ENCODE measurements around the gene FDXR.

The FDXR gene

GRCh38 chr17:74893936-74894671, 21.3 kb upstream of the FDXR start:
- no peak for DNase-seq

GRCh38 chr17:74892974-74893911, 20.4 kb upstream of the FDXR start, which contains the start of gene FADS6:
TSS of gene FADS6 (minus strand) at chr17:74893633. CDS start at chr17:74893595, 38 bp downstream.
- DNase-seq, result no peak

- DNase-seq, result no peak
Measured at GRCh38 chr17:74892013-74892841, 19.4 kb upstream of the FDXR start.

- DNase-seq, result no peak
Measured at GRCh38 chr17:74890554-74890953, 17.8 kb upstream of the FDXR start.

- DNase-seq, result no peak
Measured at GRCh38 chr17:74888469-74888868, 15.7 kb upstream of the FDXR start.

- no peak for DNase-seq
Measured at GRCh38 chr17:74883241-74883745, 10.5 kb upstream of the FDXR start.

GRCh38 chr17:74882517-74883240, 9.9 kb upstream of the FDXR start:
- DNase-seq, result no peak

GRCh38 chr17:74881073-74881472, 8.3 kb upstream of the FDXR start:
- DNase-seq, result no peak

GRCh38 chr17:74879308-74879707, 6.5 kb upstream of the FDXR start:
- DNase-seq, result no peak

GRCh38 chr17:74878658-74879057, 5.9 kb upstream of the FDXR start:
- no peak for DNase-seq

- no peak for DNase-seq
Measured at GRCh38 chr17:74877592-74878548, 5.1 kb upstream of the FDXR start.

GRCh38 chr17:74875977-74876593, 3.3 kb upstream of the FDXR start:
- DNase-seq, result no peak

GRCh38 chr17:74875155-74875976, 2.6 kb upstream of the FDXR start:
- DNase-seq, result no peak

- DNase-seq, result no peak
Measured at GRCh38 chr17:74874615-74875037, 1.8 kb upstream of the FDXR start.

GRCh38 chr17:74873874-74874614, 1.2 kb upstream of the FDXR start:
- no peak for DNase-seq

GRCh38 chr17:74873037-74873873, 461 bp upstream of the FDXR start:
- DNase-seq, result peak; percentile 100

GRCh38 chr17:74871356-74872076, 1.3 kb downstream of the FDXR start:
- DNase-seq, result no peak

All from right hindlimb (tissue), 1 donor.